ENCODE measurements around the gene RAD18.

RAD18 gene

DNA sequence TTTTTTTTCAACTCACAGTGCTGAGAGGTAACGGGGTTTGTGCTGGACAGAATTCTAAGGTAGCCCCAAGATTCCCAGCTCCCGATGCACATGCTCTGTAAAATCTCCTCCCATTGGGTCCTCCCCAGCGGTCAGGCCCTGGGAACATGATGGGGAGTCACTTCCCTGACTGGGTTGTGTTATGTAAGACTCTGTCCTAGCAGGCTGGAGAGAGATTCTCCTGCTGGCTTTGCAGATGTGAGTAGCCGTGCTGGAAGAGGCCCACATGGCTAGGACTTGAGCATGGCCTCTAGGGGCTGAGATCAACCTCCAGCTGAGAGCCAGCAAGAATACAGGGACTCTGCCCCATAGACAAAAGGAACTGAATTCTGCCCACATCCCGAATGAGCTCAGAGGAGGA is 110.2 kb downstream of the RAD18 start:
- H3K4me1 ChIP-seq (ENCODE audit: control insufficient read depth, insufficient read depth, low read length, poor library complexity, severe bottlenecking) = no peaks in the 10 kb centered on the region
- no peak overlapping the region for H3K27ac ChIP-seq (ENCODE audit: insufficient read depth, low read length, poor library complexity, severe bottlenecking)
- H3K36me3 ChIP-seq (ENCODE audit: control insufficient read depth, insufficient read depth, low read length) = no peaks in the 10 kb centered on the region
- no peak for DNase-seq
- no peaks in the 10 kb centered on the region for H3K9me3 ChIP-seq (ENCODE audit: control insufficient read depth, low read length)
- H3K4me3 ChIP-seq (ENCODE audit: insufficient read depth, low read depth, low read length, poor library complexity, severe bottlenecking) = no peak overlapping the region
- H3K27me3 ChIP-seq (replicated peaks; ENCODE audit: control insufficient read depth, insufficient read depth, low read length, poor library complexity, severe bottlenecking) = no peaks in the 10 kb centered on the region

DNA sequence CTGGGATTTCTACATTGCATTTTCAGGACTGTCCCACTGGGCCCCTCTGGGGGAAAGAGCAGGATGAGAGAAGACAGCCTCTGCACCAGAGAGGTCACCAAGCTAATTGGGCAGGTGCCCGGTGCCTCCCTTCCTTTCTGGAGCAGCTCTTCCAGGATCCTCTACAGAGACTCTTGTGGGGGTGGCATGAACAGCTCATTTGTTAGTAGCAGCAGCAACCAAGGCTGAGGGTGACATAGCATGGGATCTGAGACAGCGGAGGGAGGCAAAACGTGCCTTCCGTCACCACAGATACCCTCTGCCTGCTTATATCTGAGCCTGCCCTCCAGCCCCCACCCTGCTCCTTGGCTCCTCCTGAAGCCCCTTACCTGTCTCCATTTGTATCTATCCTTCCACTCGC is 110.8 kb downstream of the RAD18 start:
- Histone ChIP-seq H3K27me3 (replicated peaks; ENCODE audit: control insufficient read depth, insufficient read depth, low read length, poor library complexity, severe bottlenecking) (no peaks in the 10 kb centered on the region), H3K4me3 (ENCODE audit: insufficient read depth, low read depth, low read length, poor library complexity, severe bottlenecking) (no peak overlapping the region), H3K27ac (ENCODE audit: insufficient read depth, low read length, poor library complexity, severe bottlenecking) (no peak overlapping the region), H3K36me3 (ENCODE audit: control insufficient read depth, insufficient read depth, low read length) (no peaks in the 10 kb centered on the region), H3K9me3 (ENCODE audit: control insufficient read depth, low read length) (no peaks in the 10 kb centered on the region), H3K4me1 (ENCODE audit: control insufficient read depth, insufficient read depth, low read length, poor library complexity, severe bottlenecking) (no peaks in the 10 kb centered on the region)
- no peak for DNase-seq

DNA sequence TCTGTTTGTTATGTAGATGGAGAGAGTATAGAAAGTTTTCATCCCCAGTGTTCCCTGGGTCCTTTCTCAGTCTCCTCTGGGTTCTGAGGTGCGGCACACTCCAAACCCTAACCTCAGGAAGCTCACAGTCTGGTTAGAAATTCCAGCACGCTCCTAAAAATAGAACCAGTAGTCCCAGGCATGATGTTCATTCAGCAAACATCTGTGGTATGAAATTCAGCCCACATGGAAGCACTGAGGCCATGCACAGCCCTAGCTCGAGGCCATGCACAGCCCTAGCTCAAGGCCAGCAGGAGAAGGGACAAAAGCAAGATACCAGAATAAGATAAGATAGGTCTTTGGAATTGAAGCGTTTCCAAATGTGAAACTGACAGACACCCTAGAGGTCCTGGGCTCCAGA is 111.6 kb downstream of the RAD18 start:
- Histone ChIP-seq H3K27ac (ENCODE audit: insufficient read depth, low read length, poor library complexity, severe bottlenecking) (no peak overlapping the region), H3K36me3 (ENCODE audit: control insufficient read depth, insufficient read depth, low read length) (no peaks in the 10 kb centered on the region), H3K27me3 (replicated peaks; ENCODE audit: control insufficient read depth, insufficient read depth, low read length, poor library complexity, severe bottlenecking) (no peaks in the 10 kb centered on the region), H3K4me1 (ENCODE audit: control insufficient read depth, insufficient read depth, low read length, poor library complexity, severe bottlenecking) (no peaks in the 10 kb centered on the region), H3K9me3 (ENCODE audit: control insufficient read depth, low read length) (no peaks in the 10 kb centered on the region), H3K4me3 (ENCODE audit: insufficient read depth, low read depth, low read length, poor library complexity, severe bottlenecking) (no peak overlapping the region)
- DNase-seq = no peak

DNA sequence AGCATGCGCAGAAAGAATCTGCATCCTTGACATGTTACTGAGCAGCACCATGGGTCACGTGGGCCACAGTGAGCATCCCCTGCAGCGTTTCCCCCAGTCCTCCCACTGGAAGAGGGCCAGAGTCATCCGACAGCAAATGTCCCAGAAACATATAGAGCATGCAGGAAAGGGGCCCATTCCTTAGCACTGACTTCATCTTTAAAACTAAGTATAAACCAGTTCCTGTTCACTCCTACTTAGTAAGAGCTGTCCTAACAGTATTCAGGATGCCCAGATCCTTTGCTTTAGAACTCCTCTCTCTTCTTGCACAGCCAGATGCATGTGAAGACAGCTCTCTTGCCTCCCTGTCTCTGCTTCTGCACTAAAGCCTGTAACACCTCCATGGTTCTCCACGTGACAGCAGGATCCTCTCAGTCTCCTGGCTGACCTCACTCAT is 114.6 kb downstream of the RAD18 start:
- Histone ChIP-seq H3K4me1 (ENCODE audit: control insufficient read depth, insufficient read depth, low read length, poor library complexity, severe bottlenecking) (no peaks in the 10 kb centered on the region), H3K27ac (ENCODE audit: insufficient read depth, low read length, poor library complexity, severe bottlenecking) (no peak overlapping the region)
- no peak for DNase-seq

DNA sequence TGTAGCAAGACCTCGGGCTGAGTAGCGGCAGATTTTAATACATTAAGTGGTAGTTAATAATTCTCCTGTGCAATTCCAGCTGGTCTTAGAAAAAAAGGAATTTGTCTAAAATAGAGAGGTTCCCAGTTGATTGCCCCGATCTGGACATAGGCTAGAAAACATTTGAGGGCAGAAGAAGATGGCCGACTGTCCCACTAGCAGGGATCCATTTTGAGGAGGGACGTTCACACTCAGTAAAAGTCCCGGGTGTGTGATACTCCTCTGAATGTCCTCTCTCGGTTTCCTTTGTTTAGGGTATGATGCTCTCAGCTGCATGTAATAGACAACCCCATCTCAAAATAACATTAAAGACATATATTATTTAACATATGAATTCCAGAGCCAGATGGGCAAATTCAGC is 116.0 kb downstream of the RAD18 start:
- no peak for DNase-seq
- Histone ChIP-seq H3K4me1 (ENCODE audit: control insufficient read depth, insufficient read depth, low read length, poor library complexity, severe bottlenecking) (no peaks in the 10 kb centered on the region), H3K27me3 (replicated peaks; ENCODE audit: control insufficient read depth, insufficient read depth, low read length, poor library complexity, severe bottlenecking) (no peaks in the 10 kb centered on the region), H3K9me3 (ENCODE audit: control insufficient read depth, low read length) (no peaks in the 10 kb centered on the region), H3K4me3 (ENCODE audit: insufficient read depth, low read depth, low read length, poor library complexity, severe bottlenecking) (no peak overlapping the region), H3K27ac (ENCODE audit: insufficient read depth, low read length, poor library complexity, severe bottlenecking) (no peak overlapping the region), H3K36me3 (ENCODE audit: control insufficient read depth, insufficient read depth, low read length) (no peaks in the 10 kb centered on the region)

More for the DNA sequence above, 114.6 kb downstream of the RAD18 start:
- Histone ChIP-seq H3K4me3 (ENCODE audit: insufficient read depth, low read depth, low read length, poor library complexity, severe bottlenecking) (no peak overlapping the region), H3K36me3 (ENCODE audit: control insufficient read depth, insufficient read depth, low read length) (no peaks in the 10 kb centered on the region), H3K9me3 (ENCODE audit: control insufficient read depth, low read length) (no peaks in the 10 kb centered on the region), H3K27me3 (replicated peaks; ENCODE audit: control insufficient read depth, insufficient read depth, low read length, poor library complexity, severe bottlenecking) (no peaks in the 10 kb centered on the region)

DNA sequence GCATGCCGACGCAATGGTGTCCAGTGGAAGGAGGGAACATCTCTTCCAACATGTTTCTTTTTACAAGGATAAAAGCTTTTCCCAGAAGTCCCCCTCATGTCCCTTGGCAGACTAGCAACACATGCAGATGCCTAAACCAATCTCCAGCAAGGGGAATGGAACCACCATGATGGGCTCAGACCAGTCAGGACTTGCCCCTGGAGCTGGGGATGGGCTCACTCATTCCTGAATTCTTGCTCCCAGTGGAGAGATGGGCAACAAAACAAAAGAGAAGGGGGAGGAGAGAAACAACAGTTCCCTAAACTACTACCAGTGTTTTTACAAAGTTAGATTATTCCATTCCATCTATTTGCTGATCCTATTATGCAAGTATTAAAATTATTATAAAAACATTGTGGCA is 117.1 kb downstream of the RAD18 start:
- H3K27me3 ChIP-seq (replicated peaks; ENCODE audit: control insufficient read depth, insufficient read depth, low read length, poor library complexity, severe bottlenecking) = no peaks in the 10 kb centered on the region
- no peak overlapping the region for H3K27ac ChIP-seq (ENCODE audit: insufficient read depth, low read length, poor library complexity, severe bottlenecking)
- H3K9me3 ChIP-seq (ENCODE audit: control insufficient read depth, low read length) = no peaks in the 10 kb centered on the region
- H3K4me1 ChIP-seq (ENCODE audit: control insufficient read depth, insufficient read depth, low read length, poor library complexity, severe bottlenecking) = no peaks in the 10 kb centered on the region
- DNase-seq = no peak
- no peaks in the 10 kb centered on the region for H3K36me3 ChIP-seq (ENCODE audit: control insufficient read depth, insufficient read depth, low read length)
- H3K4me3 ChIP-seq (ENCODE audit: insufficient read depth, low read depth, low read length, poor library complexity, severe bottlenecking) = no peak overlapping the region

DNA sequence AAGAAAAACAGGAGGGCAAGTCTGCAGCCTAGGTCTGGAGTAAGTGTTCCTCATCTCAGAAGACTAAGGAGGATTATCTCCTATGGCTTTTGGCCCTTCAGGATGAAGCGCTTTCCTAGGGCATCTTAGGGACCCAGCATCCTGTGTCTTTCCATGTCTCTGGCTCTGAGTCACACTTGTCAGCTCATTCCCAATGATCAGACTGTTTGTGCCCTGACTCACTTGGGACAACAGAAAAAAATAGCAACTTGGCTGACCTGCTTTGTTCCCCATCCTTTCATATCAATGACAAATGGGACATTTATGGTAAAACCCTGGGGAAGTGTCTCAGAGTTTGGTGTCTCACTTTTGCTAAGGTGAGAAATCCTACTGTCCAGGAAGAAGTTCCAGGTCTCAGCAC is 117.6 kb downstream of the RAD18 start:
- DNase-seq = no peak
- no peaks in the 10 kb centered on the region for H3K9me3 ChIP-seq (ENCODE audit: control insufficient read depth, low read length)
- no peak overlapping the region for H3K27ac ChIP-seq (ENCODE audit: insufficient read depth, low read length, poor library complexity, severe bottlenecking)
- H3K36me3 ChIP-seq (ENCODE audit: control insufficient read depth, insufficient read depth, low read length) = no peaks in the 10 kb centered on the region
- H3K4me1 ChIP-seq (ENCODE audit: control insufficient read depth, insufficient read depth, low read length, poor library complexity, severe bottlenecking) = no peaks in the 10 kb centered on the region
- H3K27me3 ChIP-seq (replicated peaks; ENCODE audit: control insufficient read depth, insufficient read depth, low read length, poor library complexity, severe bottlenecking) = no peaks in the 10 kb centered on the region
- no peak overlapping the region for H3K4me3 ChIP-seq (ENCODE audit: insufficient read depth, low read depth, low read length, poor library complexity, severe bottlenecking)

DNA sequence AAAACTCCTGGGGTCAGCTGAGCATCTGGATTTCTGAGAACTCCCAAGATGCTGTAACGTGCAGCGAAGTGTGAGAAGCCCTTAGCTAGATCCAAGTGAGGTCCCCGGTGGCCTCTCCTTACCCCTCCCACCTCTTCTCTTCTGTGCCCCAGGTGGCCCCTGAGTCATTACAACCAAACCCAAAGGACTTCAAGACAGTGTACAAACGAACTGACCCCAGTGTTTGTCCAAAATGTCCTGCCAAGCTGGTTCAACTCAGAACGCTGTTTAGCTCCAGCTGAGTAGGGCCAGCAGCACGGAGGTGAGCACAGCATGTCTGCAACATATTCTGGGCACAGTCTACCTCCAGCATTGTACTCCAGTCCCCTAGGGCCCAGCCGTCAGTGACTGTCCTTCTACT is 119.9 kb downstream of the RAD18 start:
- no peak for DNase-seq
- Histone ChIP-seq H3K27me3 (replicated peaks; ENCODE audit: control insufficient read depth, insufficient read depth, low read length, poor library complexity, severe bottlenecking) (no peaks in the 10 kb centered on the region), H3K36me3 (ENCODE audit: control insufficient read depth, insufficient read depth, low read length) (no peaks in the 10 kb centered on the region), H3K9me3 (ENCODE audit: control insufficient read depth, low read length) (no peaks in the 10 kb centered on the region), H3K4me3 (ENCODE audit: insufficient read depth, low read depth, low read length, poor library complexity, severe bottlenecking) (no peak overlapping the region), H3K4me1 (ENCODE audit: control insufficient read depth, insufficient read depth, low read length, poor library complexity, severe bottlenecking) (no peaks in the 10 kb centered on the region), H3K27ac (ENCODE audit: insufficient read depth, low read length, poor library complexity, severe bottlenecking) (no peak overlapping the region)

DNA sequence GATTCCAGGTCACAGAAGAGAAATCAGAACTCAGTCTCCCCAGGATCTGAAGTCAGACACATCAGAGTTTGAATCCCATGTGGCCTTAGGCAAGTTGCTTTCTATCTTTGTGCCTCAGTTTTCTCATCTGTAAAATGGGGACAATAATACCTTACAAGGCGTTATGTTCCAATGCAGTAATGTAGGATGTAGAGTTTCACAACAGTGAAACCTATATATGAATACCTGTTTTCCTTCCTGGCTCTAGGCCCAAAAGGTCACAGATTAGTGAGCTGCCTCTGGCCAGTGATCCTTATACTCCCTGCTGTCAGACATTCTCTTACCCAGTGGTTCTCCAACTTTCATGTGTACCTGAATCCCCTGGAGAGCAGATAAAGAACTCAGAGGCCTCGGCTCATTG is 121.0 kb downstream of the RAD18 start:
- DNase-seq = no peak
- Histone ChIP-seq H3K36me3 (ENCODE audit: control insufficient read depth, insufficient read depth, low read length) (no peaks in the 10 kb centered on the region), H3K4me1 (ENCODE audit: control insufficient read depth, insufficient read depth, low read length, poor library complexity, severe bottlenecking) (no peaks in the 10 kb centered on the region), H3K27me3 (replicated peaks; ENCODE audit: control insufficient read depth, insufficient read depth, low read length, poor library complexity, severe bottlenecking) (no peaks in the 10 kb centered on the region), H3K9me3 (ENCODE audit: control insufficient read depth, low read length) (no peaks in the 10 kb centered on the region), H3K27ac (ENCODE audit: insufficient read depth, low read length, poor library complexity, severe bottlenecking) (no peak overlapping the region), H3K4me3 (ENCODE audit: insufficient read depth, low read depth, low read length, poor library complexity, severe bottlenecking) (no peak overlapping the region)

DNA sequence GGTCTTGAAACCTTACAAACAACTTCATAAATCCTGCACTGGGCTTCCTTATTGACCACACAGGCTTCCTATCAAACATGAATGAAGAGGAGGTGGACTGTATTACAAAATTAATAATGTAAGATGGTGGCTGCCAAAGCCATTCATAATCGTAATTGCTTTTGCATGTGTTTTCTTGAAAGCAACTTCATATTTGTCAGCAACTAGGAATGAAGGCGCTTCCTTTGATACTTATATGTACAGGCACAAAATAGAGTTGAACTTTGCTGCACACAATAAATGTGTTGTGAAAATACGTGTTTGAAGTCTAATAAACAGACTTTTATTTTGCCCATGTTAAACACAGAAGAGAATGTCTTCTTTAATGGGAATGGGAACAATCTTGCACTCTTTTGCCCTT is 121.8 kb downstream of the RAD18 start:
- Histone ChIP-seq H3K9me3 (ENCODE audit: control insufficient read depth, low read length) (no peaks in the 10 kb centered on the region), H3K27ac (ENCODE audit: insufficient read depth, low read length, poor library complexity, severe bottlenecking) (no peak overlapping the region), H3K27me3 (replicated peaks; ENCODE audit: control insufficient read depth, insufficient read depth, low read length, poor library complexity, severe bottlenecking) (no peaks in the 10 kb centered on the region), H3K4me3 (ENCODE audit: insufficient read depth, low read depth, low read length, poor library complexity, severe bottlenecking) (no peak overlapping the region), H3K36me3 (ENCODE audit: control insufficient read depth, insufficient read depth, low read length) (no peaks in the 10 kb centered on the region), H3K4me1 (ENCODE audit: control insufficient read depth, insufficient read depth, low read length, poor library complexity, severe bottlenecking) (no peaks in the 10 kb centered on the region)
- DNase-seq = no peak

DNA sequence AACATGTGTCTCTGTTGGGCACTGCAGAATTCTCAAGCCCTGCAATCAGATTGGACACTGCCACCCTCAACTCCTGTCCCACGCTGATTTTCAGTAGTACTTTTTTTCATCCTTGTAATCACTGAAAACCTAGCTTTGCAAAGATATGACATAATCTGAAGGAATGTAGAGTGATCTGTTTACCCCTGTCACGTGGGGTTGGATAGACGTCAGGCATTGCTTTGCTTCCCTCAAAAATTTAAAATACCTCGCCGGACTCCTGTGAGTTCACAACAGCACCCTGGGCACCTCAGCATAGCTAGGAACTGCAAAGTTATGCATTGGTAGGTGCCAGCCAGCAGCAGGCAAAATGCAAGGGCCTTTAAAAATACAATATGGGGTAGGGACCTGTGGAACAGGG is 122.7 kb downstream of the RAD18 start:
- Histone ChIP-seq H3K9me3 (ENCODE audit: control insufficient read depth, low read length) (no peaks in the 10 kb centered on the region), H3K27ac (ENCODE audit: insufficient read depth, low read length, poor library complexity, severe bottlenecking) (no peak overlapping the region), H3K36me3 (ENCODE audit: control insufficient read depth, insufficient read depth, low read length) (no peaks in the 10 kb centered on the region), H3K4me1 (ENCODE audit: control insufficient read depth, insufficient read depth, low read length, poor library complexity, severe bottlenecking) (no peaks in the 10 kb centered on the region), H3K4me3 (ENCODE audit: insufficient read depth, low read depth, low read length, poor library complexity, severe bottlenecking) (no peak overlapping the region), H3K27me3 (replicated peaks; ENCODE audit: control insufficient read depth, insufficient read depth, low read length, poor library complexity, severe bottlenecking) (no peaks in the 10 kb centered on the region)
- no peak for DNase-seq

All from effector memory CD4-positive, alpha-beta T cell (primary cell).